Psoas muscle (tissue), 8 donors: ENCODE data around the gene EIF6. TPM values are rescaled to one million over a fixed set of nuclear protein-coding genes. Genes with fewer than 3 reads are reported as not detected.

Source experiments
- ATAC-seq, 4 donors: fragments of 200-7000 bp; cut with Tn5 transposase; one replicate each; pipeline ENCODE4 v1.9.1; 2020; ENCODE audit warnings: moderate library complexity in 3 of 4, mild to moderate bottlenecking in 2 of 4
- DNase-seq, 2 donors: peaks; one replicate each; pipeline ENCODE4 v3.0.0-alpha.2; 2020
- H3K27ac ChIP-seq: fragments of 200-600 bp; one replicate; pipeline ENCODE4 v1.8.0; 2022
- H3K27me3 ChIP-seq, 3 donors: fragments of 200-600 bp in 1 of 3; one replicate each; pipeline versions ENCODE4 v1.6.1 to v1.8.0; 2013 to 2022; ENCODE audit warnings: low read length in 2 of 3, mild to moderate bottlenecking in 2 of 3, moderate library complexity in 1 of 3; ENCODE audit not compliant: insufficient read depth in 3 of 3
- H3K36me3 ChIP-seq, 2 donors: fragments of 200-600 bp in 1 of 2; one replicate each; pipeline versions ENCODE4 v1.6.1 to v1.8.0; 2013 to 2022; ENCODE audit warnings: low read depth in 1 of 2, mild to moderate bottlenecking in 1 of 2, moderate library complexity in 1 of 2; ENCODE audit not compliant: insufficient read depth in 1 of 2
- H3K4me1 ChIP-seq: fragments of 200-600 bp; one replicate; pipeline ENCODE4 v1.8.0; 2022
- H3K4me3 ChIP-seq: fragments of 200-600 bp; one replicate; pipeline ENCODE4 v1.8.0; 2022; ENCODE audit warnings: mild to moderate bottlenecking
- H3K9me3 ChIP-seq: fragments of 200-600 bp; one replicate; pipeline ENCODE4 v1.8.0; 2022
- WGBS, 3 donors: extraction: QIAGEN DNeasy Blood & Tissue Kit; methylation state at CpG; one replicate each; pipeline versions ENCODE4 v1.1.6 to v1.1.7; 2013; 5-methylcytosine and 5-hydroxymethylcytosine counted together
- intact Hi-C, 2 donors: fragments of 100-400 bp; cut with DNase I; formaldehyde crosslinking; loops; one replicate each; pipeline versions ENCODE4 v1.11.0 to v1.14.2; 2022
- polyA plus RNA-seq, 3 donors: library from polyadenylated mRNA; stranded (reverse); fragments of 200-250 nt; gene quantifications; one replicate each; pipeline ENCODE4 v1.2.3, GENCODE V29; 2013
- total RNA-seq, 4 donors: library from RNA; stranded (reverse); fragmentation: NEBNext Ultra II Directional in 2 of 4; extraction: Animal tissue kit (Norgen Biotek cat#: 25700) in 2 of 4; gene quantifications; one replicate each; pipeline versions ENCODE4 v1.2.1 to v1.2.4, GENCODE V29; 2021 to 2023
- TF ChIP-seq, protein P1 (sequence below): fragments of 200-600 bp; IDR thresholded peaks from one replicate; pipeline ENCODE4 v1.8.0; 2022; ENCODE audit warnings: antibody characterized with exemption
- donor health status: healthy with polysubstance abuse.
- donor health status: DM: no; HTN: no; CAD: no; lungs with moderate emphysema.
- donor health status: Bipolar disorder and iron deficiency.
- donor health status: healthy.
- donor health status: DM: yes; HTN: yes; CAD: no.
- donor health status: DM: no; HTN: no; CAD: no.
- donor health status: DM: no; HTN: no; CAD: no.
- donor health status: DM: yes; HTN: yes; CAD: no.

Gene EIF6
- total and polyA plus RNA-seq, 7 donors: 44.3 to 169 (median 63.0) TPM

DNA sequence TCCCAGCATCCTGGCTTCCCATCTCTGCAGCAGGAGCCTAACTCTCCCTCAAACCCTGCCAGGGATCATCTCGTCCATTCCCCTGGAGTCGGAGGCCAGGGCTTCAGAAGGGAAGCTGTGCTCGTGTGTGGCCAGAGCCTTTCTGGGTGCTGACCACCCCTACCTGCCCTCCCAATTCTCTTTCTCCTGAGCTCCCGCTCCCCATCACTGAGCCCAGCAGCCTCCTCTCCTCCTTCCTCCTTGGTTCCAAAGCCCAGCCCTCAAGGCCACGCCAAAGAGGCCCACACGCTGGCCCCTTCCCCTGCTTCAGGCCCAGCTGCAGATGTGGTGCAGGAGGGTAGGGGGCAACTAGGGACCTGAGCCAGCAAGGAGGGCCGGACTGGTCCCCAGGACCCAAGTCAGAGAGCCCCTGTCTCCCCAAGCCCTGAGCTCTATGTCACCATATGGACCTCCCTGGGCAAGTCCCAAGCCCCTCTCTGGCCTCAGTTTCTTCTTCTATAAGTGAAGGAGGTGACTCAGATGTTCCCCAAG, 6.4 kb upstream of the EIF6 start:
- 71 to 80% (median 75%) methylated on average over 7 of the region's 7 CpGs for WGBS, 3 donors
- no peaks in the 10 kb centered on the region for H3K4me1 ChIP-seq
- DNase-seq (no peak), ATAC-seq (no peak)
- no peak overlapping the region for H3K4me3 ChIP-seq
- peaks cover 0 to 21% (median 4%) of the 10 kb centered on the region in 3 donors for H3K27me3 ChIP-seq
- H3K36me3 ChIP-seq: no peaks in the 10 kb centered on the region
- no peak overlapping the region for H3K27ac ChIP-seq
- H3K9me3 ChIP-seq: no peaks in the 10 kb centered on the region
- TF ChIP-seq, protein P1, sequence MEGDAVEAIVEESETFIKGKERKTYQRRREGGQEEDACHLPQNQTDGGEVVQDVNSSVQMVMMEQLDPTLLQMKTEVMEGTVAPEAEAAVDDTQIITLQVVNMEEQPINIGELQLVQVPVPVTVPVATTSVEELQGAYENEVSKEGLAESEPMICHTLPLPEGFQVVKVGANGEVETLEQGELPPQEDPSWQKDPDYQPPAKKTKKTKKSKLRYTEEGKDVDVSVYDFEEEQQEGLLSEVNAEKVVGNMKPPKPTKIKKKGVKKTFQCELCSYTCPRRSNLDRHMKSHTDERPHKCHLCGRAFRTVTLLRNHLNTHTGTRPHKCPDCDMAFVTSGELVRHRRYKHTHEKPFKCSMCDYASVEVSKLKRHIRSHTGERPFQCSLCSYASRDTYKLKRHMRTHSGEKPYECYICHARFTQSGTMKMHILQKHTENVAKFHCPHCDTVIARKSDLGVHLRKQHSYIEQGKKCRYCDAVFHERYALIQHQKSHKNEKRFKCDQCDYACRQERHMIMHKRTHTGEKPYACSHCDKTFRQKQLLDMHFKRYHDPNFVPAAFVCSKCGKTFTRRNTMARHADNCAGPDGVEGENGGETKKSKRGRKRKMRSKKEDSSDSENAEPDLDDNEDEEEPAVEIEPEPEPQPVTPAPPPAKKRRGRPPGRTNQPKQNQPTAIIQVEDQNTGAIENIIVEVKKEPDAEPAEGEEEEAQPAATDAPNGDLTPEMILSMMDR: no peak
- intact Hi-C loops: no loop called here

- intact Hi-C loops: no loop called here
- no peak for DNase-seq
Observed at GRCh38 chr20:35290186-35290886, 5.8 kb upstream of the EIF6 start.

DNA sequence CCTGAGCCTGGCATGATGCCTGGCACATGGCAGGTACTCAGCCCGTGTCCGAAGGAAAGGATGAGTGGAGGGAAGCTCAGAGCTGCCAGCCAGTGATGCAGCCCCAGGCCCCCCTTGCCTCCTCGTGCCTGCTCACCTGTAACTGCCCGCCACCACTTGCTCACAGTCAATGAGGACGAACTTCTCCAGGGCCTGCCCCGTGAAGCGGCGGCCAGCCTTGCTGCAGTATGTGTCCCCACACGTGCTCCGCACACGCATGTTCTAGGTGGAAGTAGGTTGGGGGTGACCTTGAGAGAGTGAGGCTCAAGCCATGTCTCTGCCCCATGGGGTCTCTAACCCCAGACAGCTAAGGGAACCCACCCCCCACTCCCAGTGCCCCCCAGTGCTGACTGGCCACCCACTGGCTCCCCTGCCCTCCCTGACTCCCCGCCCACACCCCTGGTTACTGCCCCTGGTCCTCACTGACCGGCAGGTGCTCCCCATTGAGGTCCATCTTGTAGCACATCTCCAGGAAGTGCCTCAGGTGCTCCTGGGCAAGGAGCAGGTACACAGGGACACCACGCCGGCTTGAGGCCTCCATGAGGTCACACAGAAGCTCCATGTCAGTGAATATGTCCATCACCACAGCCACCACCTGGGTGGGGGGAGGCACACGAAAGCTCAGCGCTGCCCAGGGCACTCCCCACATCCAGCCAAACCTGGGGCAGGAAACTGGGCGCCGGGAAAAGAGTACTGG, 3.9 kb upstream of the EIF6 start:
- ATAC-seq (no peak), DNase-seq (peak in 1 of 2 donors; percentile 40)
- Histone ChIP-seq H3K4me3 (no peak overlapping the region), H3K4me1 (peaks cover 5% of the 10 kb centered on the region), H3K9me3 (no peaks in the 10 kb centered on the region), H3K36me3 (no peaks in the 10 kb centered on the region), H3K27ac (no peak overlapping the region), H3K27me3 (peaks cover 0 to 13% (median 2%) of the 10 kb centered on the region in 3 donors)
- WGBS, 3 donors: 78 to 82% (median 80%) methylated on average over 19 of the region's 19 CpGs
- TF ChIP-seq, protein P1: no peak
- intact Hi-C loops: loop anchor here in 1 of 2 donors (5.0 kb wide), 1 partner anchor 164 kb away; no protein-coding TSS in a partner anchor

More at GRCh38 chr20:35290186-35290886, 5.8 kb upstream of the EIF6 start:
- ATAC-seq: no peak
- TF ChIP-seq, protein P1: no peak
- no peak overlapping the region for H3K4me3 ChIP-seq
- H3K36me3 ChIP-seq: no peaks in the 10 kb centered on the region
- 54 to 67% (median 58%) methylated on average over 7 of the region's 7 CpGs for WGBS, 3 donors
- no peak overlapping the region for H3K27ac ChIP-seq
- H3K9me3 ChIP-seq: no peaks in the 10 kb centered on the region
- H3K27me3 ChIP-seq: peaks cover 0 to 21% (median 4%) of the 10 kb centered on the region in 3 donors
- peaks cover under 1% of the 10 kb centered on the region for H3K4me1 ChIP-seq

- intact Hi-C loops: loop anchor here in 1 of 2 donors (5.0 kb wide), 1 partner anchor 165 kb away; no protein-coding TSS in a partner anchor
- Histone ChIP-seq H3K9me3 (no peaks in the 10 kb centered on the region), H3K27ac (no peak overlapping the region), H3K4me1 (peaks cover 11% of the 10 kb centered on the region), H3K27me3 (peaks cover 0 to 11% (median 0%) of the 10 kb centered on the region in 3 donors), H3K36me3 (peaks cover 0 to 3% of the 10 kb centered on the region in 2 donors), H3K4me3 (no peak overlapping the region)
- no peak for ATAC-seq
- no peak for DNase-seq
- TF ChIP-seq, protein P1: no peak
- whole genome bisulfite sequencing, 3 donors: 81 to 82% (median 82%) methylated on average over 26 to 28 of the region's 28 CpGs
Observed at GRCh38 chr20:35287509-35288324, 3.1 kb upstream of the EIF6 start.
